Measurements from ENCODE around the gene CREB5.
A peak's percentile ranks its signal among the peaks of the same experiment; 100 is the strongest.

Gene CREB5

GRCh38 chr7:28558236-28558635, 145.9 kb downstream of the CREB5 start:
- no peak for DNase-seq (ENCODE audit: extremely low spot score)
- TF ChIP-seq CTCF (IDR thresholded peaks at IDR 0.05; ENCODE audit: control extremely low read depth, extremely low read depth, low read depth, missing control alignments): no peak
- POLR2A ChIA-PET: no interaction called here

GRCh38 chr7:28560767-28561166, 148.4 kb downstream of the CREB5 start:
- POLR2A ChIA-PET: no interaction called here
- no peak for TF ChIP-seq CTCF (IDR thresholded peaks at IDR 0.05; ENCODE audit: control extremely low read depth, extremely low read depth, low read depth, missing control alignments)
- CTCF ChIA-PET: interaction anchor here (2.3 kb wide), 1 partner anchor 10 kb away, joined by 10 read pairs; no protein-coding TSS in a partner anchor
- DNase-seq (ENCODE audit: extremely low spot score): no peak

More at GRCh38 chr7:28558236-28558635, 145.9 kb downstream of the CREB5 start:
- CTCF ChIA-PET: interaction anchor here (1.0 to 2.5 kb wide), 4 partner anchors 8 to 12 kb away, joined by 3 to 9 read pairs (median 4); no protein-coding TSS in a partner anchor

GRCh38 chr7:28564033-28564432, 151.7 kb downstream of the CREB5 start:
- no peak for TF ChIP-seq CTCF (IDR thresholded peaks at IDR 0.05; ENCODE audit: control extremely low read depth, extremely low read depth, low read depth, missing control alignments)
- DNase-seq (ENCODE audit: extremely low spot score): no peak
- ChIA-PET POLR2A (no interaction called here), CTCF (interaction anchor here (0.8 to 3.4 kb wide), 5 partner anchors 9 to 48 kb away, joined by 3 to 19 read pairs (median 3); no protein-coding TSS in a partner anchor)

GRCh38 chr7:28564755-28565374, 152.5 kb downstream of the CREB5 start:
- ChIA-PET POLR2A (no interaction called here), CTCF (interaction anchor here (0.7 to 3.4 kb wide), 6 partner anchors 9 to 156 kb away, joined by 3 to 19 read pairs (median 3); no protein-coding TSS in a partner anchor)
- DNase-seq (ENCODE audit: extremely low spot score): no peak
- no peak for TF ChIP-seq CTCF (IDR thresholded peaks at IDR 0.05; ENCODE audit: control extremely low read depth, extremely low read depth, low read depth, missing control alignments)

- ChIA-PET CTCF (interaction anchor here (3.4 kb wide), 1 partner anchor 10 kb away, joined by 19 read pairs; no protein-coding TSS in a partner anchor), POLR2A (interaction anchor here (1.1 kb wide), 1 partner anchor 78 kb away, joined by 3 read pairs; no protein-coding TSS in a partner anchor)
- no peak for DNase-seq (ENCODE audit: extremely low spot score)
- no peak for TF ChIP-seq CTCF (IDR thresholded peaks at IDR 0.05; ENCODE audit: control extremely low read depth, extremely low read depth, low read depth, missing control alignments)
Observed at GRCh38 chr7:28565980-28566379, 153.7 kb downstream of the CREB5 start.

GRCh38 chr7:28570113-28570969, 158.0 kb downstream of the CREB5 start:
- peak; percentile 57 for DNase-seq (ENCODE audit: extremely low spot score)
- POLR2A ChIA-PET: interaction anchor here (1.2 kb wide), 1 partner anchor 25 kb away, joined by 3 read pairs; no protein-coding TSS in a partner anchor
- no peak for TF ChIP-seq CTCF (IDR thresholded peaks at IDR 0.05; ENCODE audit: control extremely low read depth, extremely low read depth, low read depth, missing control alignments)
- CTCF ChIA-PET: interaction anchor here (0.7 to 2.4 kb wide), 14 partner anchors 9 to 182 kb away, joined by 3 to 9 read pairs (median 3); no protein-coding TSS in a partner anchor
